Measurements from ENCODE around the gene SPRYD3. TPM values are rescaled to one million over a fixed set of nuclear protein-coding genes. Genes with fewer than 3 reads are reported as not detected.

SPRYD3 gene
- total RNA-seq, 6 donors from 2014 or later: 34.8 to 53.3 (median 46.7) TPM

GRCh38 chr12:53051058-53051880, 27.9 kb downstream of the SPRYD3 start:
- Histone ChIP-seq H3K27me3 (no peaks in the 10 kb centered on the region), H3K9me3 (no peaks in the 10 kb centered on the region), H3K4me3 (peak overlapping the region; percentile 66 to 90 (median 71)), H3K4me1 (peaks cover 48 to 77% (median 68%) of the 10 kb centered on the region in 4 donors), H3K27ac (peak overlapping the region; percentile 97 to 99 (median 98)), H3K36me3 (peaks cover 3 to 25% (median 10%) of the 10 kb centered on the region in 4 donors)
- TF ChIP-seq POLR2AphosphoS5 (IDR thresholded peaks at IDR 0.05) (peak; percentile 56 to 85), POLR2A (IDR thresholded peaks at IDR 0.05) (peak in 2 of 4 donors; percentile 15 to 61), EP300 (IDR thresholded peaks at IDR 0.05) (peak in 2 of 4 donors; percentile 38 to 42), CTCF (IDR thresholded peaks at IDR 0.05) (peak in 5 of 6 experiments; percentile 18 to 68 (median 51))
- WGBS, 2 donors: 27 to 41% methylated on average over 5 to 11 of the region's 11 CpGs
- ATAC-seq (ENCODE audit: low FRiP score in 2 of 2) (peak; percentile 0 to 1), DNase-seq (peak in 1 of 2 donors; percentile 86)

- Histone ChIP-seq H3K27me3 (no peaks in the 10 kb centered on the region), H3K4me3 (peak overlapping the region; percentile 66 to 90 (median 71)), H3K36me3 (peaks cover 3 to 18% (median 5%) of the 10 kb centered on the region in 4 donors), H3K4me1 (peaks cover 55 to 83% (median 73%) of the 10 kb centered on the region in 4 donors), H3K9me3 (no peaks in the 10 kb centered on the region), H3K27ac (peak overlapping the region; percentile 97 to 99 (median 98))
- 46 to 49% methylated on average over 2 of the region's 2 CpGs for WGBS, 2 donors
- no peak for TF ChIP-seq POLR2AphosphoS5 (IDR thresholded peaks at IDR 0.05)
- no peak for TF ChIP-seq EP300 (IDR thresholded peaks at IDR 0.05)
- TF ChIP-seq POLR2A (IDR thresholded peaks at IDR 0.05): no peak
- TF ChIP-seq CTCF (IDR thresholded peaks at IDR 0.05): no peak
- ATAC-seq (ENCODE audit: low FRiP score in 2 of 2) (no peak), DNase-seq (no peak)
Observed at GRCh38 chr12:53050426-53051057, 28.6 kb downstream of the SPRYD3 start.

- Histone ChIP-seq H3K4me1 (peaks cover 56 to 83% (median 68%) of the 10 kb centered on the region in 4 donors), H3K27me3 (no peaks in the 10 kb centered on the region), H3K27ac (peak within 1 kb of the TSS; percentile 97 to 99 (median 98)), H3K9me3 (no peaks in the 10 kb centered on the region), H3K4me3 (peak within 1 kb of the TSS; percentile 66 to 90 (median 71)), H3K36me3 (peaks cover 0 to 10% (median 0%) of the 10 kb centered on the region in 4 donors)
- TF ChIP-seq EP300 (IDR thresholded peaks at IDR 0.05) (peak in 3 of 4 donors; percentile 54 to 93 (median 92)), POLR2AphosphoS5 (IDR thresholded peaks at IDR 0.05) (peak; percentile 84 to 92), POLR2A (IDR thresholded peaks at IDR 0.05) (peak in 3 of 4 donors; percentile 63 to 89 (median 70)), CTCF (IDR thresholded peaks at IDR 0.05) (peak in 1 of 6 experiments; percentile 6)
- DNase-seq (peak; percentile 89 to 92), ATAC-seq (ENCODE audit: low FRiP score in 2 of 2) (peak; percentile 25 to 67)
- 26% methylated on average over 19 of the region's 20 CpGs; no CpG with 5 or more reads in 1 of the 2 donors for WGBS, 2 donors
Observed at GRCh38 chr12:53049571-53050318, 29.4 kb downstream of the SPRYD3 start, which contains the start of gene TNS2. Gene TNS2 (plus strand): TSS chr12:53050065. CDS start chr12:53050186, 121 bp downstream.

GRCh38 chr12:53048780-53049401, 30.3 kb downstream of the SPRYD3 start:
- Histone ChIP-seq H3K36me3 (peaks cover 0 to 10% (median 0%) of the 10 kb centered on the region in 4 donors), H3K4me3 (peak overlapping the region; percentile 66 to 90 (median 71)), H3K9me3 (no peaks in the 10 kb centered on the region), H3K4me1 (peaks cover 55 to 80% (median 67%) of the 10 kb centered on the region in 4 donors), H3K27me3 (no peaks in the 10 kb centered on the region), H3K27ac (peak overlapping the region; percentile 97 to 99 (median 98))
- no peak for ATAC-seq (ENCODE audit: low FRiP score in 2 of 2)
- TF ChIP-seq POLR2AphosphoS5 (IDR thresholded peaks at IDR 0.05): peak; percentile 37 to 41
- TF ChIP-seq POLR2A (IDR thresholded peaks at IDR 0.05): no peak
- 31 to 34% methylated on average over 4 to 6 of the region's 6 CpGs for WGBS, 2 donors
- peak in 1 of 2 donors; percentile 75 for DNase-seq

All from upper lobe of left lung (tissue), 6 donors.